Measurements from ENCODE around the gene HOXC9.

GRCh38 chr12:53980802-53981496, 19.0 kb upstream of the HOXC9 start:
- no peak for TF ChIP-seq CTCF (IDR thresholded peaks at IDR 0.05)
- TF ChIP-seq POLR2A (IDR thresholded peaks at IDR 0.05): no peak
- TF ChIP-seq POLR2AphosphoS5 (IDR thresholded peaks at IDR 0.05): no peak
